Measurements from ENCODE around the gene PIAS1.

PIAS1 gene

GRCh38 chr15:68082735-68083134 is 28.6 kb downstream of the PIAS1 start:
- ChIA-PET POLR2A (no interaction called here), CTCF (interaction anchor here (1.0 to 1.3 kb wide), 4 partner anchors 9 to 75 kb away, joined by 3 read pairs; no protein-coding TSS in a partner anchor)

GRCh38 chr15:68083463-68083862 is 29.3 kb downstream of the PIAS1 start:
- ChIA-PET POLR2A (interaction anchor here (0.7 kb wide), 1 partner anchor 229 kb away, joined by 5 read pairs; no protein-coding TSS in a partner anchor), CTCF (interaction anchor here (1.3 kb wide), 1 partner anchor 17 kb away, joined by 3 read pairs; no protein-coding TSS in a partner anchor)
- TF ChIP-seq CTCF (IDR thresholded peaks at IDR 0.05; ENCODE audit: control extremely low read depth, extremely low read depth, low read depth, missing control alignments), result no peak
- no peak for DNase-seq (ENCODE audit: extremely low spot score)

More at GRCh38 chr15:68082735-68083134, 28.6 kb downstream of the PIAS1 start:
- no peak for TF ChIP-seq CTCF (IDR thresholded peaks at IDR 0.05; ENCODE audit: control extremely low read depth, extremely low read depth, low read depth, missing control alignments)
- no peak for DNase-seq (ENCODE audit: extremely low spot score)

- no peak for TF ChIP-seq CTCF (IDR thresholded peaks at IDR 0.05; ENCODE audit: control extremely low read depth, extremely low read depth, low read depth, missing control alignments)
- CTCF ChIA-PET, result interaction anchor here (0.9 to 1.1 kb wide), 3 partner anchors 14 to 71 kb away, joined by 3 read pairs; no protein-coding TSS in a partner anchor
- POLR2A ChIA-PET, result no interaction called here
- no peak for DNase-seq (ENCODE audit: extremely low spot score)
Observed at GRCh38 chr15:68085052-68085451, 30.9 kb downstream of the PIAS1 start.

- ChIA-PET POLR2A (no interaction called here), CTCF (interaction anchor here (1.2 to 2.2 kb wide), 6 partner anchors 9 to 229 kb away, joined by 3 to 5 read pairs (median 4); no protein-coding TSS in a partner anchor)
- DNase-seq (ENCODE audit: extremely low spot score), result no peak
- TF ChIP-seq CTCF (IDR thresholded peaks at IDR 0.05; ENCODE audit: control extremely low read depth, extremely low read depth, low read depth, missing control alignments), result no peak
Observed at GRCh38 chr15:68091743-68092142, 37.6 kb downstream of the PIAS1 start.

- CTCF ChIA-PET, result interaction anchor here (1.0 kb wide), 1 partner anchor 11 kb away, joined by 3 read pairs; no protein-coding TSS in a partner anchor
- POLR2A ChIA-PET, result no interaction called here
- no peak for TF ChIP-seq CTCF (IDR thresholded peaks at IDR 0.05; ENCODE audit: control extremely low read depth, extremely low read depth, low read depth, missing control alignments)
- DNase-seq (ENCODE audit: extremely low spot score), result no peak
Observed at GRCh38 chr15:68096099-68096498, 42.0 kb downstream of the PIAS1 start.

GRCh38 chr15:68097029-68097428 is 42.9 kb downstream of the PIAS1 start:
- DNase-seq (ENCODE audit: extremely low spot score), result no peak
- POLR2A ChIA-PET, result no interaction called here
- CTCF ChIA-PET, result interaction anchor here (1.2 kb wide), 1 partner anchor 56 kb away, joined by 3 read pairs; no protein-coding TSS in a partner anchor
- no peak for TF ChIP-seq CTCF (IDR thresholded peaks at IDR 0.05; ENCODE audit: control extremely low read depth, extremely low read depth, low read depth, missing control alignments)

Data from GM10248 (cell line).